NCI-H146 (cell line): ENCODE data around the gene STOX2.
"Not testable (repeated sequence)": the region's sequence is repeated elsewhere in the genome, so short reads cannot be mapped to it uniquely, and the experiment has no call there.

Experiments
- DNase-seq: peaks from one replicate; lab custom pipeline; 2025; lab: John Stamatoyannopoulos, UW

The STOX2 gene

GRCh38 chr4:184022679-184023383 is 117.7 kb downstream of the STOX2 start:
- no peak for DNase-seq

GRCh38 chr4:184024637-184025036 is 119.5 kb downstream of the STOX2 start:
- DNase-seq: no peak

DNA sequence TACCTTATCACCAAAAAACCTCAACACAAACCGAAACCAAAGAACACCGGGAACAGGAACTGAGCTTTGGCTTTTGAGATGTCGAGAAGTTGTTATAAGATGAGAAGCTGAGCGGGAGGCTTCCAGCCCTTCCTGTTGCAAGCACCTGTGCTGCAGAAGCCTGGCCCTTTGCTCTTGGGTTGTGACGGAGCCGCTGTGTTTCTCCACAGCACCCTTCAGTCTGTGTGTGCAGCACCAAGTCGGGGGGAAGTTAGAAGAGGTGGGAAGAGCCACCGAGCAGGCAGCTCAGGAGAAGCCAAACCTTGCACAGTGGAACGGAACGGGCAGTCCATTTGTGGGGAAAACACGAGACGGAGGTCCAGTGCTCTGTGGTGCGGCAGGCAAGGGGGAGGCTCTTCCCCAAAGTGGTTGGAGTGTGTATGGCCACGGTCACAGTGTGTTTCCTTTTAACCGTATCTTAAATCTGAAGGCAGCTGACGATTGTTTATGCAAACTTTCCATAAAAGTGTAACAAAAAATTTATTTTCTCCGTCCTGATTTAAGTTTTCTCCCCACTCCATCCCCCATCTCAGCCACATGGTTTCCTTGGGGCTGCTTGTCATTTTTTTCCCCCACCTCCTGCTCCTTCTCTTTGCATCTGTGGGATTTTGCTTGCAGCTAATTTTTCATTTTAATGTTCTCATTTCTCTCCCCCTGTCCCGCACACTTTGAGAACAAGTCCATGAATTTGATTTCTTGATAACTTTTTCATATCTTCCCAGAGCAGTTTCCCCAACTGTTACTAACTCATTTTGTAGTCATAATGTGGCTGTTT is 123.7 kb downstream of the STOX2 start:
- no peak for DNase-seq

- no peak for DNase-seq
Measured at GRCh38 chr4:184030036-184030435, 124.9 kb downstream of the STOX2 start.

- no peak for DNase-seq
Measured at GRCh38 chr4:184030764-184031163, 125.7 kb downstream of the STOX2 start.

- no peak for DNase-seq
Measured at GRCh38 chr4:184032091-184032490, 127.0 kb downstream of the STOX2 start.

GRCh38 chr4:184039963-184040383 is 134.9 kb downstream of the STOX2 start:
- DNase-seq: no peak

- DNase-seq: no peak
Measured at GRCh38 chr4:184041156-184041555, 136.0 kb downstream of the STOX2 start.

DNA sequence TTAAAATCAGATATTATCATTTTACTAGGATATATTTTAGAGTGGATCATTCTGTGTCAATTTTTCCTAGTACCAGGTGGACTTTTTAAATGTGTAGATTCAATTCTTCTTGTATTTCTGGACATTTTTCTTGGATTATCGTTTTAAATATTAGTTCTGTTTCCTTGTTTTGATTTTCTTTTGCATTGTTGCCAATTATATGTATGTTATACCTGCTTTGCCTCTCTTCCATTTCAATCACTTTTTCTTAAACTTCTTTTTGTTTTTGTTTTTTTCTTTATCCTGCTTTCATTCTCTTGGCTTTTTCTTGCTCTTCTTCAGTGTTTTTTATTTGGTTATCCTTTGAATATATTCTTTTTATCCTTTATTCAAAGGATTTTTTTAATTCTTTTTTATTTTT is 141.0 kb downstream of the STOX2 start:
- DNase-seq: no peak

DNA sequence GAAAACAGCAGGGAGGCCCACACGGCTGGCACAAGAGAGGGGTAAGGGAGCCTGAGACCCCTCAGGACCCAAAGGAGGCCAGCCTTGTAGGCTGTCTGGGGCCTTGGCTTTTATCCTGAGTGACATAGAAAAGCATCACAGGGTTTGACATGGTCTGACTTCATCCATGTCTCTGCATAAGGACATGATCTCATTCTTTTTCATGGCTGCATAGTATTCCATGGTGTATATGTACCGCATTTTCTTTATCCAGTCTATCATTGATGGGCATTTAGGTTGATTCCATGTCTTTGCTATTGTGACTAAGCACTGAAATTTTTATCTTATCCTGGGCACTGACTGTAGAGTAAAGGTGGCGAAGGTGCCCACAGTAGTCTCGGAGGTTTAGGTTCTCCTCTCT is 146.2 kb downstream of the STOX2 start:
- not testable (repeated sequence) for DNase-seq

DNA sequence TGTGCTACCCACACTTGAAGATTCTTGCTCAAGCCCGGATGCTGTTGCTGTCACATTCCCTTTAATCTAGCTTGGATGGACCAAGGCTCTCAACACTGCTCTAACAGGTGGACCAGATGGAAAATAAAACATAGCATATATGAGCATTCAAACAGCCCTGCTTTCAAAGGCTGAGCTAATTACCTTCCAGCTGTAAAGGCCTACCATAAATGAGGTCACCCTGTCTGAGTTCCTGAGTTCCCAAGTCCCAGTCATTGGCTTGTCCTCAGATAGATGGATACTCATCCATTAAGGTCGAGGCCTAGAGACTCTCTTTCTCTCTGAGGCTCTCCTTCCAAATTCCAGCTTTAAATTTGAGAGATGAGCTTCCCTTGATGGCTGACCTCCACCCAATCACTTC is 147.5 kb downstream of the STOX2 start:
- DNase-seq: no peak

DNA sequence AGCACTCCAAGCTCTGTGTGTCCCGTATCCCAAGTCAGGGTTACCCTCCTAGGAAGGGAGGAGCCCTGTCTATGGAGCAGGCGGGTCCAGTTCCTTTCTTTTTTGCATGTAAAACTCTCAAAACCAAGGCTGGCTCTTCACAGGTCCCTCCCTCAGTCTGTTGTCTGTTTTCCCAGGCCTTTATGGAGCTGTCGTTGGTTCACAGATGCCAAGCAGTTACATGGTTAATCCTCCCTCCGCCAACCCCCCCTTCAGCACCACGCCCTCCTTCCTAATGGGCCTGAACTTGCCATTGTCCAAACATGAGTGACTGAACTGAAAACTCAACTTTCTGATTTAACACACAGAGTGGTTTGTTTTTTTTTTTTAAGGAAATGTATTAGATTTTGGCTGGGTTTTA is 148.3 kb downstream of the STOX2 start:
- DNase-seq: no peak

- DNase-seq: no peak
Measured at GRCh38 chr4:184056877-184057276, 151.8 kb downstream of the STOX2 start.

DNA sequence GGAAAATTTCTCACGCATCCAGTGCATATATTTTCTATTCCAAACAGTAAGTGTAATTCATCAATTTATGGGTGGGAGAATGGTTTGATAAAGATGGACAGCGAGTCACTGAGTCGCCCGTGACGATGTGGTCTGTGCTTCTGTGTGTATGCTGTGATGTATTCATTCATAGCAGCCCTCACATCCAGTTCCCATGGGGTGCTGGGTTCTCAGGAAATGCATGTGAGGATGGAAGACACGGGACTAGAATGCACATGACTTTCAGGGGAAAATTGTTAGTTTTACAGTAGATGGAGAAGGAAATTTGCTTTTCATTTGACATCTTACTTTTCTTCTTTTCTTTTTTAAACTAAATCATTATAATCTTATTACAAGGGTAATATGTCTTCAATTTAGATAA is 152.9 kb downstream of the STOX2 start:
- DNase-seq: no peak

GRCh38 chr4:184059099-184059498 is 154.0 kb downstream of the STOX2 start:
- DNase-seq: no peak

- DNase-seq: no peak
Measured at GRCh38 chr4:184061582-184061981, 156.5 kb downstream of the STOX2 start.

DNA sequence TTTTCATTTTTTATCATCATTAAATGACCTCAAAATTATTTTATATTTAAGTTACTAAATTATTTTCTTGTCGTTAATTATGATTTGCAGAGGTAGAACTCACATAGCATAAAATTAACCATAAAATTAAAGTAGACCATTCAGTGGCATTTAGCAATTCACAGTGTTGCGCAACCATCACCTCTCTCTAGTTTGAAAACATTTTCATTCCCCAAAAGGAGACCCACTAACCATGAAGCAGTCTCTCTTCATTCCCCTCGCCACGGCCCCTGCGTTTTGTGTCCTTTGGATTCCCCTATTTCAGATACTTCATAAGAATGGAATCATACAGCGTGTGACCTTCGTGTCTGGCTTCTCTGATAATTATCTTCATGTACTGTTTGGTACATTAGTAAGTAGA is 157.7 kb downstream of the STOX2 start:
- no peak for DNase-seq

- DNase-seq: no peak
Measured at GRCh38 chr4:184064877-184065276, 159.8 kb downstream of the STOX2 start.

DNA sequence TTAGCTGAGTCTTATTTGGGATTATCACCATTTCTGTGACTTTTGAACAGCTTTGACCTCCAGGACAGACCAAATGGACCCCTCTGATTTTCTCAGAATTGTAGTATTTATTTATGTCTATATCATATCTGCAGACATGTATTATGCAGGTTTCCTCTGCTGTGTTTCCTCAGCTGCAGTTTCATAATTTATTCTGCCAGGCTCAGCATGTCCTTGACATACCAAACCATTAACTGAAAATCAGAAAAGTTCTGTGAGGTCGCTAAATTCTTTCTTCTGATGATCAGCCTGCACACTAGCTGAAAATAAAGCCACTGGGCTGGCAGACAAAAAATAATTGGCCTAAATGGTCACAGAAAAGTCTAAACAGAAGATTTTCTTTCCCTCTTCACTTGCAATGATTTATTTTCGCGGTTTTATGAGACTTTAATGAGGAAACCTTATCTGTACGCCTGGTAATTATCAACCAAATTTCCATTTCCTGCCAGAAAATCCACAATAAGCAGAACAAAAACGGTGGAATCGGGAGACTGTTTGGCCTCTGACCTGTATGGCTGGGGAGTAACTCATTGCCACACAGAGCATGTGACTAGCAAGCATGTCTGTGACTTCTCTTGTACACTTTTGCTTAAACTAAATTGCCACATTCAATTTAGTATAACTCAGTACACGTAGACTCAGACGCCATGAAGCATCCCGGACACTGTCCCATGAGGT is 161.6 kb downstream of the STOX2 start:
- no peak for DNase-seq

GRCh38 chr4:184067931-184068554 is 162.9 kb downstream of the STOX2 start:
- no peak for DNase-seq
